HUES6 (cell line): ENCODE data around the gene SLAMF7.

Source experiments
- H3K27ac ChIP-seq: 2 replicates; pipeline ENCODE4 v1.7.0; 2013; ENCODE audit warnings: low read depth, mild to moderate bottlenecking, low read length, inconsistent platforms
- H3K27me3 ChIP-seq: 2 replicates; pipeline ENCODE4 v1.6.1; 2013; ENCODE audit warnings: low read length; ENCODE audit not compliant: control insufficient read depth, insufficient read depth
- H3K36me3 ChIP-seq: 2 replicates; pipeline ENCODE4 v1.6.1; 2013; ENCODE audit warnings: low read length; ENCODE audit not compliant: control insufficient read depth, insufficient read depth
- H3K4me1 ChIP-seq: 2 replicates; pipeline ENCODE4 v1.6.1; 2013; ENCODE audit warnings: low read length; ENCODE audit not compliant: control insufficient read depth, insufficient read depth
- H3K4me3 ChIP-seq: 2 replicates; pipeline ENCODE4 v1.5.1; 2013; ENCODE audit warnings: low read depth, low read length
- H3K9ac ChIP-seq: one replicate; pipeline ENCODE4 v1.6.1; 2013; ENCODE audit warnings: mild to moderate bottlenecking, low read length
- H3K9me3 ChIP-seq: 2 replicates; pipeline ENCODE4 v1.6.1; 2013; ENCODE audit warnings: low read depth, low read length; ENCODE audit not compliant: control insufficient read depth, insufficient read depth

SLAMF7 gene

GRCh38 chr1:160734301-160734700 lies 4.7 kb upstream of the SLAMF7 start:
- Histone ChIP-seq H3K9ac (no peak overlapping the region), H3K36me3 (no peaks in the 10 kb centered on the region), H3K4me3 (no peak overlapping the region), H3K27me3 (no peaks in the 10 kb centered on the region), H3K27ac (no peak overlapping the region), H3K4me1 (no peaks in the 10 kb centered on the region), H3K9me3 (peaks cover 9% of the 10 kb centered on the region)

- no peak overlapping the region for H3K9ac ChIP-seq
- no peaks in the 10 kb centered on the region for H3K27me3 ChIP-seq
- H3K9me3 ChIP-seq = peaks cover 9% of the 10 kb centered on the region
- H3K36me3 ChIP-seq = no peaks in the 10 kb centered on the region
- H3K27ac ChIP-seq = no peak overlapping the region
- no peak overlapping the region for H3K4me3 ChIP-seq
- peaks cover 5% of the 10 kb centered on the region; the same call in 1 of the 2 replicates for H3K4me1 ChIP-seq
Observed at GRCh38 chr1:160738271-160738670, 776 bp upstream of the SLAMF7 start.

GRCh38 chr1:160740133-160740688 lies 1.2 kb downstream of the SLAMF7 start:
- H3K4me1 ChIP-seq = peaks cover 8% of the 10 kb centered on the region; the same call in 1 of the 2 replicates
- H3K9me3 ChIP-seq = peaks cover 2% of the 10 kb centered on the region; the same call in 1 of the 2 replicates
- no peaks in the 10 kb centered on the region for H3K27me3 ChIP-seq
- no peaks in the 10 kb centered on the region for H3K36me3 ChIP-seq
- H3K27ac ChIP-seq = no peak overlapping the region
- no peak overlapping the region for H3K9ac ChIP-seq
- no peak overlapping the region for H3K4me3 ChIP-seq

- H3K4me3 ChIP-seq = no peak overlapping the region
- H3K9ac ChIP-seq = no peak overlapping the region
- H3K27ac ChIP-seq = no peak overlapping the region
- no peaks in the 10 kb centered on the region for H3K27me3 ChIP-seq
- no peaks in the 10 kb centered on the region for H3K9me3 ChIP-seq
- H3K36me3 ChIP-seq = no peaks in the 10 kb centered on the region
- peaks cover 8% of the 10 kb centered on the region; the same call in 1 of the 2 replicates for H3K4me1 ChIP-seq
Observed at GRCh38 chr1:160741092-160741501, 2.0 kb downstream of the SLAMF7 start.

- no peaks in the 10 kb centered on the region for H3K27me3 ChIP-seq
Observed at GRCh38 chr1:160741612-160742348, 2.7 kb downstream of the SLAMF7 start.

GRCh38 chr1:160742428-160743127 lies 3.5 kb downstream of the SLAMF7 start:
- Histone ChIP-seq H3K9me3 (no peaks in the 10 kb centered on the region), H3K27me3 (no peaks in the 10 kb centered on the region), H3K9ac (no peak overlapping the region), H3K4me1 (peaks cover 19% of the 10 kb centered on the region), H3K4me3 (no peak overlapping the region), H3K27ac (no peak overlapping the region), H3K36me3 (no peaks in the 10 kb centered on the region)

More at GRCh38 chr1:160741612-160742348, 2.7 kb downstream of the SLAMF7 start:
- Histone ChIP-seq H3K4me3 (no peak overlapping the region), H3K9ac (no peak overlapping the region), H3K4me1 (peaks cover 11% of the 10 kb centered on the region), H3K27ac (no peak overlapping the region), H3K9me3 (no peaks in the 10 kb centered on the region), H3K36me3 (no peaks in the 10 kb centered on the region)

- no peaks in the 10 kb centered on the region for H3K36me3 ChIP-seq
- H3K4me3 ChIP-seq = no peak overlapping the region
- H3K9me3 ChIP-seq = no peaks in the 10 kb centered on the region
- H3K9ac ChIP-seq = no peak overlapping the region
- no peaks in the 10 kb centered on the region for H3K27me3 ChIP-seq
- H3K27ac ChIP-seq = no peak overlapping the region
- H3K4me1 ChIP-seq = peaks cover 20% of the 10 kb centered on the region
Observed at GRCh38 chr1:160743266-160743665, 4.2 kb downstream of the SLAMF7 start.

- Histone ChIP-seq H3K4me1 (peaks cover 20% of the 10 kb centered on the region), H3K4me3 (no peak overlapping the region), H3K9me3 (no peaks in the 10 kb centered on the region), H3K9ac (no peak overlapping the region), H3K27me3 (no peaks in the 10 kb centered on the region), H3K27ac (no peak overlapping the region), H3K36me3 (no peaks in the 10 kb centered on the region)
Observed at GRCh38 chr1:160744199-160744851, 5.3 kb downstream of the SLAMF7 start.

- Histone ChIP-seq H3K36me3 (no peaks in the 10 kb centered on the region), H3K4me3 (no peak overlapping the region), H3K27ac (no peak overlapping the region), H3K4me1 (peaks cover 20% of the 10 kb centered on the region), H3K9ac (no peak overlapping the region), H3K27me3 (no peaks in the 10 kb centered on the region), H3K9me3 (no peaks in the 10 kb centered on the region)
Observed at GRCh38 chr1:160744852-160745520, 5.9 kb downstream of the SLAMF7 start.

- no peak overlapping the region for H3K9ac ChIP-seq
- H3K4me3 ChIP-seq = no peak overlapping the region
- no peaks in the 10 kb centered on the region for H3K9me3 ChIP-seq
- no peak overlapping the region for H3K27ac ChIP-seq
- H3K27me3 ChIP-seq = no peaks in the 10 kb centered on the region
- H3K4me1 ChIP-seq = peaks cover 20% of the 10 kb centered on the region
- H3K36me3 ChIP-seq = no peaks in the 10 kb centered on the region
Observed at GRCh38 chr1:160745551-160745950, 6.5 kb downstream of the SLAMF7 start.
